Measurements from ENCODE around the gene TRAK1.

TRAK1 gene

GRCh38 chr3:42085641-42086376, 5.3 kb upstream of the TRAK1 start:
- TF ChIP-seq, protein P1, sequence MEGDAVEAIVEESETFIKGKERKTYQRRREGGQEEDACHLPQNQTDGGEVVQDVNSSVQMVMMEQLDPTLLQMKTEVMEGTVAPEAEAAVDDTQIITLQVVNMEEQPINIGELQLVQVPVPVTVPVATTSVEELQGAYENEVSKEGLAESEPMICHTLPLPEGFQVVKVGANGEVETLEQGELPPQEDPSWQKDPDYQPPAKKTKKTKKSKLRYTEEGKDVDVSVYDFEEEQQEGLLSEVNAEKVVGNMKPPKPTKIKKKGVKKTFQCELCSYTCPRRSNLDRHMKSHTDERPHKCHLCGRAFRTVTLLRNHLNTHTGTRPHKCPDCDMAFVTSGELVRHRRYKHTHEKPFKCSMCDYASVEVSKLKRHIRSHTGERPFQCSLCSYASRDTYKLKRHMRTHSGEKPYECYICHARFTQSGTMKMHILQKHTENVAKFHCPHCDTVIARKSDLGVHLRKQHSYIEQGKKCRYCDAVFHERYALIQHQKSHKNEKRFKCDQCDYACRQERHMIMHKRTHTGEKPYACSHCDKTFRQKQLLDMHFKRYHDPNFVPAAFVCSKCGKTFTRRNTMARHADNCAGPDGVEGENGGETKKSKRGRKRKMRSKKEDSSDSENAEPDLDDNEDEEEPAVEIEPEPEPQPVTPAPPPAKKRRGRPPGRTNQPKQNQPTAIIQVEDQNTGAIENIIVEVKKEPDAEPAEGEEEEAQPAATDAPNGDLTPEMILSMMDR (IDR thresholded peaks at IDR 0.05; ENCODE audit: extremely low read depth, insufficient read depth, missing control alignments): no peak
- in situ Hi-C loops (cut with MboI; ENCODE audit: low pct_unique_long_range_greater_than_20kb, low sequenced_read_pairs, unreplicated experiment): no loop called here
- DNase-seq (ENCODE audit: low spot score): no peak

GRCh38 chr3:42088803-42089530, 2.2 kb upstream of the TRAK1 start:
- in situ Hi-C loops (cut with MboI; ENCODE audit: low pct_unique_long_range_greater_than_20kb, low sequenced_read_pairs, unreplicated experiment): no loop called here
- DNase-seq (ENCODE audit: low spot score): peak; percentile 52
- TF ChIP-seq, protein P1 (IDR thresholded peaks at IDR 0.05; ENCODE audit: extremely low read depth, insufficient read depth, missing control alignments): no peak

DNA sequence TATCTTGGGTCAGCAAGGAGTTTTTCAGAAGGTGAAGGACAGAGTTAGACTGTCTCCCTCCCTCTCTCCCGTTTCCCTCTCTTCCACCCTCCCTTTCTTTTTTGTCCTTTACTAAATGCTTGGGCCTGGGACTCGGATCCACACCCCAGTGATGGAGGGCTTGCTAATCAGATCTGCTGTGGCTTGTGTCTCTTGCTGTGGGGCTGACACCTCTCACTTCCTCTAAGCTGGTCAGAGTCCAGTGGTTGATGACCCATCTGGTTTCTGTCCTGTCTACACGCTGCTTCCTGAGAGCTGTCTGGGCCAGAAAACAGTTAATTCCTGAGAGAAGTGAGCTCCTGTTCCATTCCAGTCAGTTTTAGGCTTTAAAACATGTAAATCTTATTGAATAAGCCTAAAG, 849 bp downstream of the TRAK1 start:
- DNase-seq (ENCODE audit: low spot score): peak; percentile 46
- TF ChIP-seq, protein P1 (IDR thresholded peaks at IDR 0.05; ENCODE audit: extremely low read depth, insufficient read depth, missing control alignments): no peak
- in situ Hi-C loops (cut with MboI; ENCODE audit: low pct_unique_long_range_greater_than_20kb, low sequenced_read_pairs, unreplicated experiment): no loop called here

- TF ChIP-seq, protein P1 (IDR thresholded peaks at IDR 0.05; ENCODE audit: extremely low read depth, insufficient read depth, missing control alignments): no peak
- in situ Hi-C loops (cut with MboI; ENCODE audit: low pct_unique_long_range_greater_than_20kb, low sequenced_read_pairs, unreplicated experiment): no loop called here
- peak; percentile 67 for DNase-seq (ENCODE audit: low spot score)
These were observed 3.0 kb downstream of the TRAK1 start for GRCh38 chr3:42094128-42094527.

- in situ Hi-C loops (cut with MboI; ENCODE audit: low pct_unique_long_range_greater_than_20kb, low sequenced_read_pairs, unreplicated experiment): loop anchor here (5.0 kb wide), 1 partner anchor 203 kb away; no protein-coding TSS in a partner anchor
- no peak for DNase-seq (ENCODE audit: low spot score)
- TF ChIP-seq, protein P1 (IDR thresholded peaks at IDR 0.05; ENCODE audit: extremely low read depth, insufficient read depth, missing control alignments): no peak
These were observed 3.7 kb downstream of the TRAK1 start for GRCh38 chr3:42094691-42095391.

GRCh38 chr3:42095540-42095939, 4.4 kb downstream of the TRAK1 start:
- DNase-seq (ENCODE audit: low spot score): no peak
- TF ChIP-seq, protein P1 (IDR thresholded peaks at IDR 0.05; ENCODE audit: extremely low read depth, insufficient read depth, missing control alignments): no peak
- in situ Hi-C loops (cut with MboI; ENCODE audit: low pct_unique_long_range_greater_than_20kb, low sequenced_read_pairs, unreplicated experiment): loop anchor here (5.0 kb wide), 1 partner anchor 203 kb away; no protein-coding TSS in a partner anchor
